ENCODE data around the gene MAGEA9B.
"Not testable (repeated sequence)": the region's sequence is repeated elsewhere in the genome, so short reads cannot be mapped to it uniquely, and the experiment has no call there.

Gene MAGEA9B

GRCh38 chrX:149572743-149573142, 14.5 kb downstream of the MAGEA9B start:
- TF ChIP-seq CTCF (IDR thresholded peaks at IDR 0.05; ENCODE audit: low read depth, low read length): no peak
- H3K4me3 ChIP-seq (ENCODE audit: low read depth, low read length): no peak overlapping the region

- no peak for TF ChIP-seq CTCF (IDR thresholded peaks at IDR 0.05; ENCODE audit: low read depth, low read length)
- no peak overlapping the region for H3K4me3 ChIP-seq (ENCODE audit: low read depth, low read length)
These were observed 15.5 kb downstream of the MAGEA9B start for GRCh38 chrX:149571770-149572169.

GRCh38 chrX:149570668-149571067, 16.6 kb downstream of the MAGEA9B start:
- TF ChIP-seq CTCF (IDR thresholded peaks at IDR 0.05; ENCODE audit: low read depth, low read length): no peak
- no peak overlapping the region for H3K4me3 ChIP-seq (ENCODE audit: low read depth, low read length)

- no peak for TF ChIP-seq CTCF (IDR thresholded peaks at IDR 0.05; ENCODE audit: low read depth, low read length)
- H3K4me3 ChIP-seq (ENCODE audit: low read depth, low read length): no peak overlapping the region
These were observed 17.5 kb downstream of the MAGEA9B start for GRCh38 chrX:149569770-149570169.

- H3K4me3 ChIP-seq (ENCODE audit: low read depth, low read length): no peak overlapping the region
- TF ChIP-seq CTCF (IDR thresholded peaks at IDR 0.05; ENCODE audit: low read depth, low read length): no peak
These were observed 18.5 kb downstream of the MAGEA9B start for GRCh38 chrX:149568701-149569296.

GRCh38 chrX:149567621-149568417, 19.4 kb downstream of the MAGEA9B start:
- no peak overlapping the region for H3K4me3 ChIP-seq (ENCODE audit: low read depth, low read length)
- TF ChIP-seq CTCF (IDR thresholded peaks at IDR 0.05; ENCODE audit: low read depth, low read length): no peak

GRCh38 chrX:149563359-149563758, 23.9 kb downstream of the MAGEA9B start:
- no peak for TF ChIP-seq CTCF (IDR thresholded peaks at IDR 0.05; ENCODE audit: low read depth, low read length)
- no peak overlapping the region for H3K4me3 ChIP-seq (ENCODE audit: low read depth, low read length)

- H3K4me3 ChIP-seq (ENCODE audit: low read depth, low read length): not testable (repeated sequence)
These were observed 32.0 kb downstream of the MAGEA9B start for GRCh38 chrX:149555251-149555650.

GRCh38 chrX:149551939-149552248, 35.4 kb downstream of the MAGEA9B start:
- not testable (repeated sequence) for H3K4me3 ChIP-seq (ENCODE audit: low read depth, low read length)

GRCh38 chrX:149551245-149551938, 35.9 kb downstream of the MAGEA9B start:
- H3K4me3 ChIP-seq (ENCODE audit: low read depth, low read length): not testable (repeated sequence)

- H3K4me3 ChIP-seq (ENCODE audit: low read depth, low read length): not testable (repeated sequence)
These were observed 36.8 kb downstream of the MAGEA9B start for GRCh38 chrX:149550454-149550853.

Measured in WI38 (cell line).